Measurements from ENCODE around the gene ANKRD44.

DNA sequence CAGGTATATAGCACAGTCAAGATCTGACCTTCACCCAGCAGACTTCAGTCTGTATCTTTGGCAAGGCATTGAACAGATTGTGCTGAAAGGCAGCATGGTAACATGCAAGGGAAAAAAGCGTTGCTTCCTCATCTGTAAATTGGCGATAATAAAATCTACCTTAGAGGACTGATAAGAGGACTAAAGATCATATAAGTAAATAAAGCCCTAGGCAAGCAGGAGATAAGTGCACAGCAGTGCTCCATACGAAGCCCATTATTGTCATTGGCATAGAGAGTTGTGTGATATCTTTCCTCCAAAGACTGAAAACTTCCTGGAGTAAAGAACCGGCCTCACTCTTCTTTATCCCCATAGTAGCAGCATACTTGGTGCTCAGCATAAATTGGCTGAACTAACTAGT, 162.6 kb downstream of the ANKRD44 start:
- TF ChIP-seq, protein P1, sequence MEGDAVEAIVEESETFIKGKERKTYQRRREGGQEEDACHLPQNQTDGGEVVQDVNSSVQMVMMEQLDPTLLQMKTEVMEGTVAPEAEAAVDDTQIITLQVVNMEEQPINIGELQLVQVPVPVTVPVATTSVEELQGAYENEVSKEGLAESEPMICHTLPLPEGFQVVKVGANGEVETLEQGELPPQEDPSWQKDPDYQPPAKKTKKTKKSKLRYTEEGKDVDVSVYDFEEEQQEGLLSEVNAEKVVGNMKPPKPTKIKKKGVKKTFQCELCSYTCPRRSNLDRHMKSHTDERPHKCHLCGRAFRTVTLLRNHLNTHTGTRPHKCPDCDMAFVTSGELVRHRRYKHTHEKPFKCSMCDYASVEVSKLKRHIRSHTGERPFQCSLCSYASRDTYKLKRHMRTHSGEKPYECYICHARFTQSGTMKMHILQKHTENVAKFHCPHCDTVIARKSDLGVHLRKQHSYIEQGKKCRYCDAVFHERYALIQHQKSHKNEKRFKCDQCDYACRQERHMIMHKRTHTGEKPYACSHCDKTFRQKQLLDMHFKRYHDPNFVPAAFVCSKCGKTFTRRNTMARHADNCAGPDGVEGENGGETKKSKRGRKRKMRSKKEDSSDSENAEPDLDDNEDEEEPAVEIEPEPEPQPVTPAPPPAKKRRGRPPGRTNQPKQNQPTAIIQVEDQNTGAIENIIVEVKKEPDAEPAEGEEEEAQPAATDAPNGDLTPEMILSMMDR (IDR thresholded peaks at IDR 0.05; ENCODE audit: borderline replicate concordance, extremely low read depth, low read length, poor library complexity, severe bottlenecking): no peak
- TF ChIP-seq EZH2 (IDR thresholded peaks at IDR 0.05; ENCODE audit: borderline replicate concordance, low read depth, low read length, severe bottlenecking): no peak
